HepG2 (cell line): ENCODE data around the gene ARHGEF26. TPM values are rescaled to one million over a fixed set of nuclear protein-coding genes. Genes with fewer than 3 reads are reported as not detected.
A peak's percentile ranks its signal among the peaks of the same experiment; 100 is the strongest.
"Not testable (repeated sequence)": the region's sequence is repeated elsewhere in the genome, so short reads cannot be mapped to it uniquely, and the experiment has no call there.

Source experiments
- ATAC-seq: fragments of 200-7000 bp; cut with Tn5 transposase; 3 replicates; pipeline ENCODE4 v1.9.1; 2020; ENCODE audit warnings: mild to moderate bottlenecking, moderate library complexity
- BruUV-seq: library from RNA; stranded (reverse); fragments of 400-500 nt; replicated peaks from 2 replicates; lab custom pipeline; 2021; lab: Mats Ljungman, UMichigan
- CTCF ChIA-PET: fragments of 300-600 bp; formaldehyde crosslinking; extraction: SDS; loops from one replicate; lab custom pipeline; 2021; ENCODE audit warnings: low total read pairs, inconsistent platforms, low intra/inter-chr PET ratio; lab: Yijun Ruan, JAX
- POLR2A ChIA-PET: fragments of 350-600 bp; sonication (Branson Sonifier 250); formaldehyde crosslinking; loops from one replicate; lab custom pipeline; 2020; ENCODE audit warnings: antibody characterized with exemption, inconsistent platforms; lab: Yijun Ruan, JAX
- DNase-seq: peaks from one replicate; pipeline ENCODE4 v3.0.0-alpha.2; 2015; ENCODE audit warnings: low spot score
- FAIRE-seq: peaks from 3 replicates; lab custom pipeline; 2011; peaks lifted over from hg19 to GRCh38; lab: Jason Lieb, UNC
- H2AFZ ChIP-seq: one replicate; pipeline ENCODE4 v1.6.1; 2011; ENCODE audit warnings: low read length, inconsistent platforms
- H3K27ac ChIP-seq: fragments of 300-600 bp; 3 replicates; pipeline ENCODE4 v1.8.0; 2011; ENCODE audit warnings: mixed run types, mild to moderate bottlenecking, mixed read lengths, low read length, inconsistent platforms; ENCODE audit not compliant: insufficient read depth; ENCODE audit errors: extremely low read length
- H3K27me3 ChIP-seq, 2 experiments: fragments of 200-600 bp in 1 of 2; 2 replicates in 1 of 2; 3 replicates in 1 of 2; pipeline versions ENCODE4 v1.6.0 to v1.8.0; 2011; ENCODE audit warnings: low read length in 2 of 2, mild to moderate bottlenecking in 2 of 2, moderate library complexity in 2 of 2, inconsistent platforms in 1 of 2; ENCODE audit not compliant: insufficient read depth in 2 of 2, control insufficient read depth in 1 of 2
- H3K36me3 ChIP-seq, 2 experiments: fragments of 200-600 bp in 1 of 2; replicated peaks in 1 of 2; 2 replicates in 1 of 2; 3 replicates in 1 of 2; pipeline versions ENCODE4 v1.5.1 to v1.8.0; 2011; ENCODE audit warnings: low read length in 2 of 2, inconsistent platforms in 1 of 2; ENCODE audit not compliant: insufficient read depth in 2 of 2, control insufficient read depth in 1 of 2
- H3K4me1 ChIP-seq: 2 replicates; pipeline ENCODE4 v1.5.1; 2012; ENCODE audit warnings: low read length, inconsistent platforms; ENCODE audit not compliant: insufficient read depth
- H3K4me2 ChIP-seq: 2 replicates; pipeline ENCODE4 v1.6.0; 2011; ENCODE audit warnings: low read depth, low read length, inconsistent platforms
- H3K4me3 ChIP-seq, 3 experiments: fragments of 200-600 bp in 1 of 3; sonication (generic), shearing (Covaris generic) in 1 of 3; replicated peaks in 1 of 3; 2 replicates each; pipeline ENCODE4 v1.5.1; 2011 to 2016; ENCODE audit warnings: low read length in 3 of 3, inconsistent platforms in 2 of 3, low read depth in 2 of 3, mild to moderate bottlenecking in 2 of 3, control low read depth in 1 of 3, mixed read lengths in 1 of 3; ENCODE audit not compliant: insufficient read depth in 1 of 3
- H3K79me2 ChIP-seq: one replicate; pipeline ENCODE4 v1.6.1; 2011; ENCODE audit warnings: low read length, inconsistent platforms; ENCODE audit not compliant: insufficient read depth
- H3K9ac ChIP-seq: 2 replicates; pipeline ENCODE4 v1.6.0; 2011; ENCODE audit warnings: mild to moderate bottlenecking, low read depth, low read length, inconsistent platforms; ENCODE audit not compliant: insufficient read depth
- H3K9me3 ChIP-seq: 2 replicates; pipeline ENCODE4 v1.5.1; 2012; ENCODE audit warnings: mild to moderate bottlenecking, low read length
- H4K20me1 ChIP-seq: 2 replicates; pipeline ENCODE4 v1.6.0; 2011; ENCODE audit warnings: inconsistent platforms, mild to moderate bottlenecking, low read length, moderate library complexity; ENCODE audit not compliant: insufficient read depth
- KDM1A ChIP-seq: IDR thresholded peaks from 2 replicates; pipeline ENCODE4 v1.6.1; 2016; ENCODE audit warnings: missing compliant biosample characterization
- MAFF ChIP-seq: IDR thresholded peaks from 2 replicates; pipeline ENCODE4 v1.6.1; 2011; ENCODE audit warnings: low read depth, low read length, improper control_type of control experiment
- MAFK ChIP-seq, 2 experiments: IDR thresholded peaks in 1 of 2; conservative IDR thresholded peaks in 1 of 2; 2 replicates each; pipeline ENCODE4 v1.6.1; 2011; ENCODE audit warnings: improper control_type of control experiment in 2 of 2, low read length in 2 of 2
- NCOR1 ChIP-seq: fragments of 200-600 bp; sonication (generic); IDR thresholded peaks from 2 replicates; pipeline ENCODE4 v1.7.0; 2017; ENCODE audit warnings: antibody characterized with exemption, low read length, borderline replicate concordance
- NR2F6 ChIP-seq, 2 experiments: IDR thresholded peaks; 2 replicates each; pipeline ENCODE4 v1.6.1; 2016; ENCODE audit warnings: antibody characterized with exemption in 1 of 2, mild to moderate bottlenecking in 1 of 2
- RBM39 ChIP-seq: fragments of 200-400 bp; formaldehyde crosslinking; IDR thresholded peaks from one replicate; pipeline ENCODE4 v1.6.1; 2018; ENCODE audit warnings: antibody characterized with exemption, mild to moderate bottlenecking, low read depth, low read length; ENCODE audit not compliant: poor library complexity, severe bottlenecking
- SALL2 ChIP-seq: sonication (generic); formaldehyde crosslinking; IDR thresholded peaks from 2 replicates; pipeline ENCODE4 v1.8.1; 2023; ENCODE audit warnings: mild to moderate bottlenecking, missing genetic modification reagents, inconsistent platforms
- TBP ChIP-seq: sonication (generic); formaldehyde crosslinking; IDR thresholded peaks from 2 replicates; pipeline ENCODE4 v1.5.0; 2020; ENCODE audit warnings: missing genetic modification reagents
- TGIF2 ChIP-seq: IDR thresholded peaks from 2 replicates; pipeline ENCODE4 v1.6.1; 2016; ENCODE audit warnings: control low read depth, missing compliant biosample characterization
- ZC3H4 ChIP-seq: sonication (generic); formaldehyde crosslinking; IDR thresholded peaks from 2 replicates; pipeline ENCODE4 v1.4.0; 2020; ENCODE audit warnings: missing genetic modification reagents, borderline replicate concordance
- whole genome bisulfite sequencing: methylation state at CpG from one replicate; pipeline ENCODE4 v1.1.6; 2017; ENCODE audit warnings: low lambda C conversion rate; 5-methylcytosine and 5-hydroxymethylcytosine counted together
- in situ Hi-C: cut with HindIII; loops from 2 replicates; pipeline ENCODE4 v1.10.0; 2017; ENCODE audit warnings: low pct_unique_long_range_greater_than_20kb; ENCODE audit not compliant: extremely low pct_ligation_motif_present
- intact Hi-C: fragments of 100-400 bp; cut with micrococcal nuclease; formaldehyde crosslinking; loops from one replicate; pipeline ENCODE4 v1.10.0; 2022; ENCODE audit not compliant: unreplicated experiment
- polyA plus RNA-seq, 8 experiments: library from polyadenylated mRNA; depleted of rRNA in 3 of 8; stranded (reverse) in 7 of 8; unstranded in 1 of 8; fragments of >200 nt; fragmentation: Illumina TruSeq in 4 of 8; extraction: Trizol in 4 of 8; gene quantifications; 2 replicates each; pipeline versions ENCODE4 v1.2.1 to v1.2.3, GENCODE V29; 2011 to 2016; ENCODE audit warnings: low read depth in 4 of 8, missing spikeins in 1 of 8, mixed read lengths in 1 of 8; ENCODE audit not compliant: insufficient read depth in 1 of 8
- total RNA-seq, 5 experiments: library from RNA; depleted of rRNA; stranded (reverse); fragments of >200 nt; fragmentation: Illumina TruSeq; extraction: Trizol; gene quantifications; 2 replicates each; pipeline ENCODE4 v1.2.3, GENCODE V29; 2016; ENCODE audit warnings: low read depth in 1 of 5
- TF ChIP-seq, protein P1 (sequence below), 2 experiments: fragments of 450-650 bp in 1 of 2; sonication (generic) in 1 of 2; formaldehyde crosslinking; IDR thresholded peaks; 2 replicates each; pipeline versions ENCODE4 v1.5.0 to v1.8.0; 2020 to 2022; ENCODE audit warnings: mild to moderate bottlenecking in 1 of 2, missing genetic modification reagents in 1 of 2

ARHGEF26 gene
- total and polyA plus RNA-seq, 2 of the 13 experiments (the other 11 are each of a cell fraction or from before 2014, with no cell fraction given): 0.74 to 6.1 TPM

DNA sequence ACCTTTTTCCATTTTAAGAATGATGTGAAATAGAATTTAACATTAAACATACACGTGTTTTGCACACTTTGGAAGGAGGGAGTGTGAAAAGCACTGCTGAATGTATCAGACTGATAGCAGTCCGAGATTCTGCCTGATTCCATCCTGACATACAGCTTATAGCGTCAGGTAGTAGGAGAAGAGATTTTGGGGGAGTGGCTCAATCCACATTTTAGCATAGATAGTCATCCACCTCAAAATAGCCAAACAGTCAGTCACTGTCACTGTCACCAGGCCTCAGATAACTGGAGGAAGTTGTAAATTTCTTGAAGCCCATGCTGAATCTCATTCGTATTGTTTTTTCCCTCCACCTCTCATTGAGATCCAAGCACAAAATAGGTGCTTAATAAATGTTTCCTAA is 35.4 kb upstream of the ARHGEF26 start:
- H3K27me3 ChIP-seq: no peaks in the 10 kb centered on the region; a peak in 1 of 5 replicates
- no peaks in the 10 kb centered on the region for H4K20me1 ChIP-seq
- ATAC-seq: no peak
- TF ChIP-seq RBM39: no peak
- TF ChIP-seq ZC3H4 (CRISPR knock-in tag): no peak
- TF ChIP-seq TGIF2 (CRISPR knock-in tag): no peak
- TF ChIP-seq NR2F6 (IDR thresholded peaks at IDR 0.05): no peak
- no peak for TF ChIP-seq NR2F6 (CRISPR knock-in tag; IDR thresholded peaks at IDR 0.05)
- no peak for TF ChIP-seq TBP (CRISPR knock-in tag)
- TF ChIP-seq KDM1A: no peak
- TF ChIP-seq, protein P1, sequence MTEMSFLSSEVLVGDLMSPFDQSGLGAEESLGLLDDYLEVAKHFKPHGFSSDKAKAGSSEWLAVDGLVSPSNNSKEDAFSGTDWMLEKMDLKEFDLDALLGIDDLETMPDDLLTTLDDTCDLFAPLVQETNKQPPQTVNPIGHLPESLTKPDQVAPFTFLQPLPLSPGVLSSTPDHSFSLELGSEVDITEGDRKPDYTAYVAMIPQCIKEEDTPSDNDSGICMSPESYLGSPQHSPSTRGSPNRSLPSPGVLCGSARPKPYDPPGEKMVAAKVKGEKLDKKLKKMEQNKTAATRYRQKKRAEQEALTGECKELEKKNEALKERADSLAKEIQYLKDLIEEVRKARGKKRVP (CRISPR knock-in tag; IDR thresholded peaks at IDR 0.05): no peak
- no peak for TF ChIP-seq NCOR1
- ChIA-PET CTCF (no interaction called here), POLR2A (no interaction called here)
- H2AFZ ChIP-seq: no peak overlapping the region
- DNase-seq: no peak
- H3K4me3 ChIP-seq: no peak overlapping the region
- H3K4me2 ChIP-seq: no peak overlapping the region
- H3K36me3 ChIP-seq: no peaks in the 10 kb centered on the region
- intact Hi-C loops: no loop called here
- in situ Hi-C loops: no loop called here
- no peak overlapping the region for H3K27ac ChIP-seq
- 4% methylated on average over 4 of the region's 4 CpGs for WGBS
- no peaks in the 10 kb centered on the region for H3K79me2 ChIP-seq
- no peak for FAIRE-seq
- BruUV-seq: no TSS peak
- peaks cover 12% of the 10 kb centered on the region; the same call in 1 of the 2 replicates for H3K9me3 ChIP-seq
- peaks cover 8% of the 10 kb centered on the region; the same call in 1 of the 2 replicates for H3K4me1 ChIP-seq
- no peak overlapping the region for H3K9ac ChIP-seq

DNA sequence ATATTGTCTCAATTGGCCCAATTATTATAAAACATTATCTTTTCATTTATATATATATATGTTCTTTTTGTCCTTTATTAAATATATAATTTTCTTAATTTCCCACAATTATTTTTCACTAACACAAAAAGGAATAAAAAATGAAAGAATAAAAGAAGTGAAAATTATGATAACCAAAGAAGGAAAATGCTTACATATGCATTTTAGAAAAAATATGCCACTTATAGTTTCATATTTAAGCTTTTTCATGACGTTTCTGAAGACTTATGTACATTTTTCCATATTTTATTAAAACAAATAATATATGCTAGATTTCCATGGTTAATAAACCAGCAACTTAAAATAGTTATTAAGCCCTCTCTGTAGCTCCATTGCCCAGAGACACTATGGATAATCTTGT is 34.9 kb upstream of the ARHGEF26 start:
- Histone ChIP-seq H3K4me2 (no peak overlapping the region), H4K20me1 (no peaks in the 10 kb centered on the region), H3K27me3 (no peaks in the 10 kb centered on the region; a peak in 1 of 5 replicates), H3K27ac (no peak overlapping the region), H3K4me3 (no peak overlapping the region), H3K9me3 (peaks cover 12% of the 10 kb centered on the region; the same call in 1 of the 2 replicates), H3K79me2 (no peaks in the 10 kb centered on the region), H3K9ac (no peak overlapping the region), H2AFZ (no peak overlapping the region), H3K36me3 (no peaks in the 10 kb centered on the region), H3K4me1 (peaks cover 6% of the 10 kb centered on the region; the same call in 1 of the 2 replicates)
- TF ChIP-seq MAFK (conservative IDR thresholded peaks at IDR 0.05 in 1 of 2, IDR thresholded peaks at IDR 0.05 in 1 of 2; ENCODE audit: low read length in 2 of 2) (peak; percentile 68 to 94), SALL2 (CRISPR knock-in tag) (no peak), MAFF (peak; percentile 73; the same call in 1 of the 2 replicates)
- in situ Hi-C loops: no loop called here
- no peak for ATAC-seq
- 4% methylated on average over 1 of the region's 1 CpG for WGBS
- ChIA-PET CTCF (no interaction called here), POLR2A (no interaction called here)
- no peak for FAIRE-seq
- intact Hi-C loops: no loop called here
- no TSS peak for BruUV-seq
- DNase-seq: no peak

DNA sequence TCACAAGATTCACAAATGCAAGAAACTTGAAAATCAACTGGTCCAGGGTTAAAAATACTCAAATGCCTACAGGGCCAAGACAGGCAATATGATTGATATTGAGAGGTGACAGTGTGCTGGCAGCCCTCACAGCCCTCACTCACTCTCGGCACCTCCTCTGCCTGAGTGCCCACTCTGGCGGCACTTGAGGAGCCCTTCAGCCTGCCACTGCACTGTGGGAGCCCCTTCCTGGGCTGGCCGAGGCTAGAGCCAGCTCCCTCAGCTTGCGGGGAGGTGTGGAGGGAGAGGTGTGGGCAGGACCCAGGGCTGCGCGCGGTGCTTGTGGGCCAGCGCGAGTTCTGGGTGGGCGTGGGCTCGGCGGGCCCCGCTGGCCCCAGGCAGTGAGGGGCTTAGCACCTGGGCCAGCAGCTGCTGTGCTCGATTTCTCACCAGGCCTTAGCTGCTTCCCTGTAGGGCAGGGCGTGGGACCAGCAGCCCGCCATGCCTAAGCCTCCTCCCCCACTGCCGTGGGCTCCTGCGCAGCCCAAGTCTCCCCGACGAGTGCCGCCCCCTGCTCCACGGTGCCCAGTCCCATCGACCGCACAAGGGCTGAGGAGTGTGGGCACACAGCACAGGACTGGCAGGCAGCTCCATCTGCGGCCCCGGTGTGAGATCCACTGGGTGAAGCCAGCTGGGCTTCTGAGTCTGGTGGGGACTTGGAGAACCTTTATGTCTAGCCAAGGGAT is 33.3 kb upstream of the ARHGEF26 start:
- BruUV-seq, H3K9me3 ChIP-seq, H3K27ac ChIP-seq, FAIRE-seq, CTCF ChIA-PET, intact Hi-C loops, H3K79me2 ChIP-seq, H3K27me3 ChIP-seq, H4K20me1 ChIP-seq, POLR2A ChIA-PET, H3K4me1 ChIP-seq, H3K4me3 ChIP-seq, DNase-seq, H3K36me3 ChIP-seq, ATAC-seq, H3K9ac ChIP-seq, in situ Hi-C loops, H2AFZ ChIP-seq, H3K4me2 ChIP-seq: not testable (repeated sequence)
- WGBS: 75% methylated on average over 14 of the region's 26 CpGs
